MM.1S (cell line): ENCODE data around the gene CSTF2T.

ENCODE experiments used
- DNase-seq: peaks from one replicate; pipeline ENCODE4 v3.0.0-alpha.2; 2015
- H2AFZ ChIP-seq: fragments of 300-600 bp; sonication (generic); 2 replicates; pipeline ENCODE4 v1.6.0; 2016; ENCODE audit warnings: antibody characterized with exemption, low read length
- H3F3A ChIP-seq: fragments of 300-600 bp; sonication (generic); 2 replicates; pipeline ENCODE4 v1.6.1; 2016; ENCODE audit warnings: mild to moderate bottlenecking, antibody characterized with exemption, low read length, moderate library complexity, mixed read lengths; ENCODE audit not compliant: insufficient read depth
- H3K27ac ChIP-seq: fragments of 300-600 bp; sonication (generic); 2 replicates; pipeline ENCODE4 v1.5.1; 2016; ENCODE audit warnings: mild to moderate bottlenecking, low read length
- H3K27me3 ChIP-seq: fragments of 300-600 bp; sonication (generic); replicated peaks from 2 replicates; pipeline ENCODE4 v1.6.0; 2016; ENCODE audit warnings: low read length; ENCODE audit not compliant: insufficient read depth
- H3K36me3 ChIP-seq: fragments of 300-600 bp; sonication (generic); replicated peaks from 2 replicates; pipeline ENCODE4 v1.6.1; 2016; ENCODE audit warnings: mild to moderate bottlenecking, low read length, mixed read lengths; ENCODE audit not compliant: insufficient read depth
- H3K4me1 ChIP-seq: fragments of 300-600 bp; sonication (generic); 2 replicates; pipeline ENCODE4 v1.6.1; 2016; ENCODE audit warnings: low read length, mixed read lengths
- H3K4me2 ChIP-seq: fragments of 300-600 bp; sonication (generic); 2 replicates; pipeline ENCODE4 v1.6.0; 2016; ENCODE audit warnings: low read depth, low read length
- H3K4me3 ChIP-seq: fragments of 300-600 bp; sonication (generic); 2 replicates; pipeline ENCODE4 v1.5.1; 2016; ENCODE audit warnings: low read length, mixed read lengths
- H3K79me2 ChIP-seq: fragments of 300-600 bp; sonication (generic); 2 replicates; pipeline ENCODE4 v1.6.1; 2016; ENCODE audit warnings: mixed run types, low read length, mixed read lengths
- H3K9ac ChIP-seq: fragments of 300-600 bp; sonication (generic); 2 replicates; pipeline ENCODE4 v1.6.1; 2016; ENCODE audit warnings: low read length, mixed read lengths
- H3K9me2 ChIP-seq: fragments of 300-600 bp; sonication (generic); replicated peaks from 2 replicates; pipeline ENCODE4 v1.6.1; 2016; ENCODE audit warnings: mild to moderate bottlenecking, low read length, mixed read lengths; ENCODE audit not compliant: insufficient read depth
- H3K9me3 ChIP-seq: fragments of 300-600 bp; sonication (generic); replicated peaks from 2 replicates; pipeline ENCODE4 v1.6.1; 2016; ENCODE audit warnings: mild to moderate bottlenecking, low read length, mixed read lengths; ENCODE audit not compliant: insufficient read depth
- H4K20me1 ChIP-seq: fragments of 300-600 bp; sonication (generic); 2 replicates; pipeline ENCODE4 v1.6.1; 2016; ENCODE audit warnings: mild to moderate bottlenecking, low read length, moderate library complexity, mixed read lengths; ENCODE audit not compliant: insufficient read depth
- CTCF ChIP-seq: fragments of 300-600 bp; sonication (generic); IDR thresholded peaks from 2 replicates; pipeline ENCODE4 v1.5.1; 2016; ENCODE audit warnings: antibody characterized with exemption, low read length, mixed read lengths
- EZH2 ChIP-seq: fragments of 300-600 bp; sonication (generic); optimal IDR thresholded peaks from 2 replicates; pipeline ENCODE3; 2017; ENCODE audit warnings: low read depth, mild to moderate bottlenecking, antibody characterized with exemption, low read length, mixed read lengths
- EZH2phosphoT487 ChIP-seq: fragments of 300-600 bp; sonication (generic); IDR thresholded peaks from 2 replicates; pipeline ENCODE4 v1.6.1; 2018; ENCODE audit warnings: antibody characterized with exemption, low read length

CSTF2T gene

GRCh38 chr10:51707392-51707791 lies 8.0 kb upstream of the CSTF2T start:
- Histone ChIP-seq H3F3A (no peaks in the 10 kb centered on the region), H3K79me2 (no peaks in the 10 kb centered on the region), H3K9me2 (no peaks in the 10 kb centered on the region), H3K27me3 (no peaks in the 10 kb centered on the region), H3K9ac (no peak overlapping the region), H3K4me2 (no peak overlapping the region), H3K27ac (no peak overlapping the region), H2AFZ (no peak overlapping the region), H3K9me3 (no peaks in the 10 kb centered on the region), H3K4me3 (no peak overlapping the region), H4K20me1 (no peaks in the 10 kb centered on the region), H3K36me3 (no peaks in the 10 kb centered on the region), H3K4me1 (no peaks in the 10 kb centered on the region)
- no peak for DNase-seq
- TF ChIP-seq EZH2phosphoT487 (no peak), EZH2 (no peak)

GRCh38 chr10:51706225-51706624 lies 6.8 kb upstream of the CSTF2T start:
- no peak overlapping the region for H2AFZ ChIP-seq
- H3K9me3 ChIP-seq: no peaks in the 10 kb centered on the region
- no peak overlapping the region for H3K27ac ChIP-seq
- H3K79me2 ChIP-seq: no peaks in the 10 kb centered on the region
- H3K36me3 ChIP-seq: no peaks in the 10 kb centered on the region
- TF ChIP-seq CTCF (no peak), EZH2 (no peak), EZH2phosphoT487 (no peak)
- H3K9ac ChIP-seq: no peak overlapping the region
- no peaks in the 10 kb centered on the region for H3K27me3 ChIP-seq
- no peaks in the 10 kb centered on the region for H3F3A ChIP-seq
- no peaks in the 10 kb centered on the region for H3K9me2 ChIP-seq
- H3K4me1 ChIP-seq: no peaks in the 10 kb centered on the region
- no peak for DNase-seq
- H4K20me1 ChIP-seq: no peaks in the 10 kb centered on the region
- H3K4me2 ChIP-seq: no peak overlapping the region
- no peak overlapping the region for H3K4me3 ChIP-seq

- no peaks in the 10 kb centered on the region for H3K4me1 ChIP-seq
- no peaks in the 10 kb centered on the region for H4K20me1 ChIP-seq
- H3K36me3 ChIP-seq: no peaks in the 10 kb centered on the region
- H2AFZ ChIP-seq: no peak overlapping the region
- H3K4me3 ChIP-seq: no peak overlapping the region
- no peaks in the 10 kb centered on the region for H3K9me3 ChIP-seq
- H3K79me2 ChIP-seq: no peaks in the 10 kb centered on the region
- no peaks in the 10 kb centered on the region for H3F3A ChIP-seq
- H3K4me2 ChIP-seq: no peak overlapping the region
- no peaks in the 10 kb centered on the region for H3K27me3 ChIP-seq
- no peak for DNase-seq
- no peak overlapping the region for H3K9ac ChIP-seq
- no peak for TF ChIP-seq CTCF
- TF ChIP-seq EZH2: no peak
- TF ChIP-seq EZH2phosphoT487: no peak
- H3K27ac ChIP-seq: no peak overlapping the region
- H3K9me2 ChIP-seq: no peaks in the 10 kb centered on the region
Measured at GRCh38 chr10:51705774-51706173, 6.4 kb upstream of the CSTF2T start.

- peak overlapping the region; percentile 86; the same call in 1 of the 2 replicates for H3K27ac ChIP-seq
- peak; percentile 7 for DNase-seq
- no peaks in the 10 kb centered on the region for H4K20me1 ChIP-seq
- no peaks in the 10 kb centered on the region for H3K9me3 ChIP-seq
- H3K9me2 ChIP-seq: no peaks in the 10 kb centered on the region
- TF ChIP-seq EZH2phosphoT487: no peak
- TF ChIP-seq EZH2: no peak
- H3F3A ChIP-seq: no peaks in the 10 kb centered on the region
- peak overlapping the region; percentile 83 for H3K4me2 ChIP-seq
- no peaks in the 10 kb centered on the region for H3K36me3 ChIP-seq
- H3K79me2 ChIP-seq: peaks cover 29% of the 10 kb centered on the region
- no peaks in the 10 kb centered on the region for H3K27me3 ChIP-seq
- H3K4me1 ChIP-seq: peaks cover 8% of the 10 kb centered on the region
- peak overlapping the region; percentile 86 for H2AFZ ChIP-seq
- peak overlapping the region; percentile 81 for H3K4me3 ChIP-seq
- peak overlapping the region; percentile 90 for H3K9ac ChIP-seq
Measured at GRCh38 chr10:51700228-51700817, 928 bp upstream of the CSTF2T start.
